ENCODE data around the gene PIP4K2C. TPM values are rescaled to one million over a fixed set of nuclear protein-coding genes. Genes with fewer than 3 reads are reported as not detected.

Gene PIP4K2C
- total and polyA plus RNA-seq, 2 experiments from 2014 or later, result 10.8 to 30.6 TPM

GRCh38 chr12:57612711-57613426 lies 21.9 kb downstream of the PIP4K2C start:
- ATAC-seq, result no peak
- peaks cover 36% of the 10 kb centered on the region for H3K4me1 Mint-ChIP-seq
- Histone ChIP-seq H3K9me2 (ENCODE audit: insufficient read depth) (no peaks in the 10 kb centered on the region), H3K27me3 (ENCODE audit: insufficient read depth) (peaks cover 82% of the 10 kb centered on the region), H4K20me1 (replicated peaks; ENCODE audit: insufficient read depth) (no peaks in the 10 kb centered on the region; the same call in 1 of the 2 replicates), H3K79me2 (replicated peaks; ENCODE audit: insufficient read depth) (no peaks in the 10 kb centered on the region), H3K27ac (ENCODE audit: low read depth) (no peak overlapping the region), H3K4me3 (no peak overlapping the region), H3K4me2 (peak overlapping the region; percentile 97), H3K36me3 (ENCODE audit: insufficient read depth) (peaks cover 4% of the 10 kb centered on the region; the same call in 1 of the 2 replicates), H2AFZ (no peak overlapping the region), H3K4me1 (ENCODE audit: insufficient read depth) (peaks cover 29% of the 10 kb centered on the region), H3F3A (replicated peaks; ENCODE audit: low read depth) (peaks cover 6% of the 10 kb centered on the region; the same call in 1 of the 2 replicates)
- peaks cover 25% of the 10 kb centered on the region for H3K36me3 Mint-ChIP-seq (ENCODE audit: low read depth)
- no peaks in the 10 kb centered on the region for H3K9me3 Mint-ChIP-seq
- peaks cover 71% of the 10 kb centered on the region for H3K27me3 Mint-ChIP-seq (ENCODE audit: insufficient read depth, low read depth, poor library complexity)
- no peak overlapping the region for H3K27ac Mint-ChIP-seq
- H3K4me3 Mint-ChIP-seq, result peak overlapping the region; percentile 82; the same call in 2 of the 3 replicates
- TF ChIP-seq CREB1 (CRISPR knock-in tag; IDR thresholded peaks at IDR 0.05; ENCODE audit: low read depth), result no peak
- no peak for TF ChIP-seq ZNF331 (CRISPR knock-in tag; IDR thresholded peaks at IDR 0.05; ENCODE audit: low read depth)
- TF ChIP-seq ZNF114 (CRISPR knock-in tag; IDR thresholded peaks at IDR 0.05), result no peak
- TF ChIP-seq ETS1 (IDR thresholded peaks at IDR 0.05), result no peak
- TF ChIP-seq EZH2phosphoT487 (IDR thresholded peaks at IDR 0.05; ENCODE audit: unreplicated experiment), result no peak
- no peak for TF ChIP-seq POLR2AphosphoS5 (IDR thresholded peaks at IDR 0.05; ENCODE audit: low read depth)
- DNase-seq (ENCODE audit: low spot score), result no peak

GRCh38 chr12:57613427-57614109 lies 22.6 kb downstream of the PIP4K2C start:
- no peak overlapping the region for H3K27ac ChIP-seq (ENCODE audit: low read depth)
- Mint-ChIP-seq H3K36me3 (ENCODE audit: low read depth) (peaks cover 21% of the 10 kb centered on the region; the same call in 1 of the 3 replicates), H3K27me3 (ENCODE audit: insufficient read depth, low read depth, poor library complexity) (peaks cover 77% of the 10 kb centered on the region), H3K27ac (no peak overlapping the region), H3K9me3 (no peaks in the 10 kb centered on the region), H3K4me1 (peaks cover 32% of the 10 kb centered on the region), H3K4me3 (no peak overlapping the region; the same call in 2 of the 3 replicates)
- H3K9me2 ChIP-seq (ENCODE audit: insufficient read depth), result no peaks in the 10 kb centered on the region
- H4K20me1 ChIP-seq (replicated peaks; ENCODE audit: insufficient read depth), result no peaks in the 10 kb centered on the region; the same call in 1 of the 2 replicates
- no peak overlapping the region for H2AFZ ChIP-seq
- H3K79me2 ChIP-seq (replicated peaks; ENCODE audit: insufficient read depth), result no peaks in the 10 kb centered on the region
- peaks cover 5% of the 10 kb centered on the region; the same call in 1 of the 2 replicates for H3F3A ChIP-seq (replicated peaks; ENCODE audit: low read depth)
- H3K36me3 ChIP-seq (ENCODE audit: insufficient read depth), result peaks cover 4% of the 10 kb centered on the region; the same call in 1 of the 2 replicates
- peak overlapping the region; percentile 39; the same call in 1 of the 2 replicates for H3K4me3 ChIP-seq
- H3K4me2 ChIP-seq, result peak overlapping the region; percentile 68
- TF ChIP-seq NANOG (IDR thresholded peaks at IDR 0.05; ENCODE audit: borderline replicate concordance), result no peak
- peak; percentile 8 for TF ChIP-seq EZH2 (IDR thresholded peaks at IDR 0.05; ENCODE audit: low read depth, unreplicated experiment)
- H3K4me1 ChIP-seq (ENCODE audit: insufficient read depth), result peaks cover 29% of the 10 kb centered on the region
- peaks cover 89% of the 10 kb centered on the region for H3K27me3 ChIP-seq (ENCODE audit: insufficient read depth)
- ATAC-seq, result no peak
- no peak for DNase-seq (ENCODE audit: low spot score)
